GM21447 (cell line): ENCODE results near the gene CREG2.

Experiments
- ATAC-seq: cut with Tn5 transposase; IDR thresholded peaks from one replicate; pipeline ENCODE4 v1.9.1; 2021; ENCODE audit not compliant: unreplicated experiment

Gene CREG2

GRCh38 chr2:101387151-101387834 lies at the start of gene CREG2:
TSS of gene CREG2 (minus strand) at chr2:101387503. CDS start at chr2:101387457, 46 bp downstream.
- no peak for ATAC-seq

GRCh38 chr2:101435001-101435862 lies 47.9 kb upstream of the CREG2 start:
- no peak for ATAC-seq

- no peak for ATAC-seq
Measured at GRCh38 chr2:101433465-101433864, 46.2 kb upstream of the CREG2 start.

- no peak for ATAC-seq
Measured at GRCh38 chr2:101432411-101433181, 45.3 kb upstream of the CREG2 start.

- ATAC-seq: no peak
Measured at GRCh38 chr2:101431486-101431885, 44.2 kb upstream of the CREG2 start.

- ATAC-seq: no peak
Measured at GRCh38 chr2:101430156-101430555, 42.9 kb upstream of the CREG2 start.

GRCh38 chr2:101429453-101429852 lies 42.1 kb upstream of the CREG2 start:
- no peak for ATAC-seq

GRCh38 chr2:101428422-101429176 lies 41.3 kb upstream of the CREG2 start:
- ATAC-seq: no peak

- ATAC-seq: no peak
Measured at GRCh38 chr2:101427743-101428142, 40.4 kb upstream of the CREG2 start.

- ATAC-seq: no peak
Measured at GRCh38 chr2:101427240-101427639, 39.9 kb upstream of the CREG2 start.

GRCh38 chr2:101426822-101427221 lies 39.5 kb upstream of the CREG2 start:
- ATAC-seq: no peak

GRCh38 chr2:101420623-101421022 lies 33.3 kb upstream of the CREG2 start:
- ATAC-seq: no peak

- ATAC-seq: no peak
Measured at GRCh38 chr2:101419096-101419663, 31.9 kb upstream of the CREG2 start.

- no peak for ATAC-seq
Measured at GRCh38 chr2:101418460-101419095, 31.3 kb upstream of the CREG2 start.

GRCh38 chr2:101416609-101417008 lies 29.3 kb upstream of the CREG2 start:
- no peak for ATAC-seq

GRCh38 chr2:101415884-101416283 lies 28.6 kb upstream of the CREG2 start:
- ATAC-seq: no peak

GRCh38 chr2:101415220-101415619 lies 27.9 kb upstream of the CREG2 start:
- ATAC-seq: no peak

GRCh38 chr2:101412092-101412694 lies 24.9 kb upstream of the CREG2 start:
- ATAC-seq: no peak

GRCh38 chr2:101410746-101411145 lies 23.4 kb upstream of the CREG2 start:
- ATAC-seq: no peak

GRCh38 chr2:101410114-101410513 lies 22.8 kb upstream of the CREG2 start:
- ATAC-seq: no peak
